Measurements from ENCODE around the gene LMOD1. TPM values are rescaled to one million over a fixed set of nuclear protein-coding genes. Genes with fewer than 3 reads are reported as not detected.

LMOD1 gene
- total RNA-seq, 2 experiments from 2014 or later: not detected

DNA sequence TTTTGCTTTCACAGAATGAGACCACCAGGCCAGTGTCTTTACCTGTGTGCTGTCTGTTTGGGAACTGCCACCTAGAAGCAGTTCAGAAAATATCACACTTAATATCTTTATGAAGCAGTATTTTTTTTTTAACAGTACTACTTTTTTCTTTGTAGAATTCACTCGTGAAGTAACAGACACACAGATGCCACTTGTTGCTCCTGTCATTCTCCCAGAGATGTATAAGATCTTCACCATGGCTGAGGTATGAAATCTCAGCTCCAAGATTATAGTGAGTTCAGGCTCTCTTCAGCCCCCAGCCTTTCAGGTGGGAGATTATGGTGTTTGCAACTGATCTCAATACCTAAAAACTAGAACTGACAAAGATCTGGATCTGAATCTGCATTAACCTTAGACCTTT, 94.4 kb downstream of the LMOD1 start:
- DNase-seq (no peak), ATAC-seq (no peak)
- Mint-ChIP-seq H3K27ac (no peak overlapping the region), H3K4me3 (no peak overlapping the region), H3K36me3 (ENCODE audit: low read depth) (peaks cover 50% of the 10 kb centered on the region), H3K27me3 (no peaks in the 10 kb centered on the region), H3K9me3 (no peaks in the 10 kb centered on the region), H3K4me1 (ENCODE audit: low read depth) (no peaks in the 10 kb centered on the region)
- no peak for TF ChIP-seq CTCF (IDR thresholded peaks at IDR 0.05)
- intact Hi-C loops (cut with micrococcal nuclease): no loop called here
- ChIA-PET CTCF (interaction anchor here (0.8 kb wide), 1 partner anchor 30 kb away, joined by 3 read pairs; no protein-coding TSS in a partner anchor), POLR2A (no interaction called here)

- H3K27ac Mint-ChIP-seq: no peak overlapping the region
- peaks cover 35% of the 10 kb centered on the region for H3K36me3 Mint-ChIP-seq (ENCODE audit: low read depth)
- ChIA-PET CTCF (interaction anchor here (1.1 to 3.1 kb wide), 2 partner anchors 21 to 140 kb away, joined by 3 to 12 read pairs; partner anchors contain the start of gene IPO9), POLR2A (interaction anchor here (1.5 kb wide), 1 partner anchor 31 kb away, joined by 4 read pairs; no protein-coding TSS in a partner anchor)
- ATAC-seq (no peak), DNase-seq (no peak)
- H3K4me1 Mint-ChIP-seq (ENCODE audit: low read depth): peaks cover 7% of the 10 kb centered on the region
- H3K9me3 Mint-ChIP-seq: no peaks in the 10 kb centered on the region
- no peaks in the 10 kb centered on the region for H3K27me3 Mint-ChIP-seq
- intact Hi-C loops (cut with micrococcal nuclease): no loop called here
- no peak for TF ChIP-seq CTCF (IDR thresholded peaks at IDR 0.05)
- no peak overlapping the region for H3K4me3 Mint-ChIP-seq
Observed at GRCh38 chr1:201850053-201850397, 96.3 kb downstream of the LMOD1 start.

GRCh38 chr1:201849372-201850052, 96.8 kb downstream of the LMOD1 start:
- Mint-ChIP-seq H3K36me3 (ENCODE audit: low read depth) (peaks cover 31% of the 10 kb centered on the region), H3K27ac (no peak overlapping the region), H3K9me3 (no peaks in the 10 kb centered on the region), H3K4me1 (ENCODE audit: low read depth) (peaks cover 7% of the 10 kb centered on the region), H3K4me3 (no peak overlapping the region), H3K27me3 (no peaks in the 10 kb centered on the region)
- CTCF ChIA-PET: interaction anchor here (1.1 to 3.1 kb wide), 3 partner anchors 20 to 140 kb away, joined by 3 to 12 read pairs (median 3); partner anchors contain the start of gene IPO9
- DNase-seq: no peak
- ATAC-seq: no peak
- no peak for TF ChIP-seq CTCF (IDR thresholded peaks at IDR 0.05)
- POLR2A ChIA-PET: interaction anchor here (1.5 to 1.7 kb wide), 2 partner anchors 20 to 31 kb away, joined by 4 to 7 read pairs; partner anchors contain the start of gene IPO9
- intact Hi-C loops (cut with micrococcal nuclease): no loop called here

DNA sequence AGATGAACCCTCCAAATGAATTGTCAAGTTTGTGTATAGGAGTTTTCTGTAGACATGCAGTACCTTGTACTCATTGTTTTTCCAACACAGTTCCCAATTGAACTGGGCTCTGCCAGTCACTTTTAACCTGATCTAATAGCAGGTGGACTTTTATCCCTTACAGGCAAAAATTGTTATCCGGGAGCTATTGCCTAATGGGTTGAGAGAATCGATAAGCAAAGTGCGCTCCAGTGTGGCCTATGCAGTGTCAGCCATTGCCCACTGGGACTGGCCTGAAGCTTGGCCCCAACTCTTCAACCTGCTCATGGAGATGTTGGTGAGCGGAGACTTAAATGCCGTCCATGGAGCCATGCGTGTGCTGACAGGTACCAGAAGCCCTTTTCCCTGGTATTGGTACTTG, 98.1 kb downstream of the LMOD1 start:
- no peaks in the 10 kb centered on the region for H3K27me3 Mint-ChIP-seq
- no peaks in the 10 kb centered on the region for H3K9me3 Mint-ChIP-seq
- peaks cover 13% of the 10 kb centered on the region for H3K4me1 Mint-ChIP-seq (ENCODE audit: low read depth)
- DNase-seq (no peak), ATAC-seq (no peak)
- H3K27ac Mint-ChIP-seq: no peak overlapping the region
- intact Hi-C loops (cut with micrococcal nuclease): no loop called here
- POLR2A ChIA-PET: interaction anchor here (0.5 to 1.7 kb wide), 4 partner anchors 10 to 26 kb away, joined by 3 to 7 read pairs (median 4); partner anchors contain the start of gene IPO9
- CTCF ChIA-PET: interaction anchor here (1.1 to 3.1 kb wide), 5 partner anchors 19 to 335 kb away, joined by 3 to 12 read pairs (median 3); partner anchors contain the start of gene IPO9
- peaks cover 27% of the 10 kb centered on the region for H3K36me3 Mint-ChIP-seq (ENCODE audit: low read depth)
- no peak for TF ChIP-seq CTCF (IDR thresholded peaks at IDR 0.05)
- H3K4me3 Mint-ChIP-seq: no peak overlapping the region

GRCh38 chr1:201847150-201847549, 99.2 kb downstream of the LMOD1 start:
- DNase-seq: no peak
- Mint-ChIP-seq H3K27ac (no peak overlapping the region), H3K27me3 (no peaks in the 10 kb centered on the region), H3K9me3 (no peaks in the 10 kb centered on the region), H3K4me3 (no peak overlapping the region), H3K36me3 (ENCODE audit: low read depth) (peaks cover 20% of the 10 kb centered on the region), H3K4me1 (ENCODE audit: low read depth) (peaks cover 13% of the 10 kb centered on the region)
- TF ChIP-seq CTCF (IDR thresholded peaks at IDR 0.05): no peak
- ChIA-PET POLR2A (no interaction called here), CTCF (interaction anchor here (0.9 to 1.8 kb wide), 4 partner anchors 18 to 143 kb away, joined by 3 to 5 read pairs (median 3); partner anchors contain the start of gene IPO9)
- no peak for ATAC-seq
- intact Hi-C loops (cut with micrococcal nuclease): no loop called here

Measured in activated CD8-positive, alpha-beta T cell treated with anti-CD3 and anti-CD28 coated beads for 36 hours (primary cell).